Stimulated activated CD4-positive, alpha-beta T cell treated with anti-CD3 and anti-CD28 coated beads, Interleukin-2, amount 100 ng/mL, for 48 hours (primary cell): ENCODE results near the gene CACNB2.

Experiments used
- DNase-seq, 2 donors: peaks; one replicate each; pipeline ENCODE4 v3.0.0-alpha.2; 2020

Gene CACNB2

GRCh38 chr10:18233775-18234174 is 93.6 kb downstream of the CACNB2 start:
- no peak for DNase-seq

DNA sequence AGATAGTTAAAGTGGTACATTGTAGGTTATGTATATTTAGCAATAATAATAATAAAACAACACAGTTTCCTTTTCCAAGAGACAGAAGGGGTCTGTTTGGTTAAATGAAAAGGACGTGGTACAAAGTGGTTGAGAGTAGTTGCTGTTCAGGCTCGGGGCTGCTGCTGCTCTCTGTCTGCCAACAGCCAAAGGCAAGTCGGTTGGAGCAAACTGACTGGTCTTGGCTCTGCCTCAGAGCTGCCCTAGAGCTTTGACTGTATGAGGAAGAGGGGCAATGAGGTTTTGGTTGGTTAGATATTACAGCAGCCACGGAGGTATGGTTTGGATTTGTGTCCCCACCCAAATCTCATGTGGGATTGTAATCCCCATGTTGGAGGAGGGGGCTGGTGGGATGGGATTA is 95.3 kb downstream of the CACNB2 start:
- DNase-seq: no peak

DNA sequence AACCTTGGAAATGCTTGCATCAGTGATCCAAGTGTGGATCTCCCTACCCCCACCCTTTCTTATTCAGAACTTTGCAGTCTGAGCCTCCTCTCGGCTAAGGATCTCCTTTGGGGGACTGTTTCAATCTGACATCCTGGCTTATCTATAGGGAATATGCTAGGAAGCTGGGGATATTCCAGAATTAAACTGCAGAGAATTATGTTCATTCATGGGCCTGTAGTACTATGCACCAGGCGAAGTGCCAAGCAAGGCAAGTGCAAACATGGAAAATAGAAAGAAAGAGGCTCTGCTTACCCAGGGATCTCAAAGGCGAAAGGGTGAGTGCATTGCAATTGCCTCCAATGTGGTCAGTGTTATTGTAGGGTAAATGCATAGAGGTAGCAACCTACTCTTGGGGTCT is 96.5 kb downstream of the CACNB2 start:
- no peak for DNase-seq

DNA sequence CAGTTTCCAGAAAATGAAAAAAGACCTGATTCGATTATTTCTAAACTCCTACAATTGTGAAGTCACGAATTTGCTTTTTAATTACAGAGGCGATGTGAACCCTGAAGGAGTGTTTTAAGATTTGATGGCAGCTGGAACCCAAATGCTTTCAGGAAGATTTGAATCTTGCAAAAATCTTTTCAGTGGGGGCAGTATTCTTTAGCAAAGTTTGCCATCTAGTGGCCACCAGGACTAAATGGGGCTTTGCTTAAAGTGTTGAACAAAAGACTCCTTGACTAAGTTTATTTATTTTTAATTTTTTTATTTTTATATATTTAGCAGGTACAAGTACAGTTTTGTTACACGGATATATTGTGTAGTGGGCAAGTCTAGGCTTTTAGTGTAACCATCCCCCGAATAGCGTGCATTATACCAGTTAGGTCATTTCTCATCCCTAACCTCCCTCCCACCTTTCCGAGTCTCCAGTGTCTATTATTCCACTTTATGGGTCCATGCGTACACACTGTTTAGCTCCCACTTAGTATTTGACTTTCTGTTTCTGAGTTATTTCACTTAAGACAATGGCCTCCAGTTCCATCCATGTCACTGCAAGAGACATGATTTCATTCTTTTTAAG is 98.8 kb downstream of the CACNB2 start:
- DNase-seq: no peak

- DNase-seq: no peak
These were observed 100.1 kb downstream of the CACNB2 start for GRCh38 chr10:18240185-18240882.

GRCh38 chr10:18246967-18247366 is 106.7 kb downstream of the CACNB2 start:
- DNase-seq: no peak

DNA sequence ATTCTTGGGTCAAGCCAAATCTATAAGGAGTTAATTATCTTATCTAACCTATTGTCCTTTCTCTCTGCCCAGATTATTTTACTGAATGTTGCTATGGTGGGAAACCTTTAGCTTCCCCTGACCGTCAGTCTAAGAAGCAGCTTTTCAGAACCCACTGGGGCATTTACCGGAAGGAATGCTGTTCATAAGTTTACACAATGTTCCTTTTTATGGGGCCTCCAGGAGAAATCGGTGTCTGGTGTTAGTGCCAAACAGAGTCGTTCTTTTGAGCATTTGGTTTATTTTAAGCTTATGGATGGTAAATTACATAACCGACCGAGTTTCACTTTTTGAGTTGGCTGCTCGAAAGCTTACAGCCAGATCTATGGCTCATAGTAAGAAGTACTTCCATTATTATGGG is 111.9 kb downstream of the CACNB2 start:
- no peak for DNase-seq

- no peak for DNase-seq
These were observed 113.9 kb downstream of the CACNB2 start for GRCh38 chr10:18254086-18254485.

GRCh38 chr10:18254692-18255091 is 114.5 kb downstream of the CACNB2 start:
- no peak for DNase-seq

- DNase-seq: no peak
These were observed 120.2 kb downstream of the CACNB2 start for GRCh38 chr10:18260310-18260922.

GRCh38 chr10:18261063-18261610 is 120.9 kb downstream of the CACNB2 start:
- DNase-seq: no peak

DNA sequence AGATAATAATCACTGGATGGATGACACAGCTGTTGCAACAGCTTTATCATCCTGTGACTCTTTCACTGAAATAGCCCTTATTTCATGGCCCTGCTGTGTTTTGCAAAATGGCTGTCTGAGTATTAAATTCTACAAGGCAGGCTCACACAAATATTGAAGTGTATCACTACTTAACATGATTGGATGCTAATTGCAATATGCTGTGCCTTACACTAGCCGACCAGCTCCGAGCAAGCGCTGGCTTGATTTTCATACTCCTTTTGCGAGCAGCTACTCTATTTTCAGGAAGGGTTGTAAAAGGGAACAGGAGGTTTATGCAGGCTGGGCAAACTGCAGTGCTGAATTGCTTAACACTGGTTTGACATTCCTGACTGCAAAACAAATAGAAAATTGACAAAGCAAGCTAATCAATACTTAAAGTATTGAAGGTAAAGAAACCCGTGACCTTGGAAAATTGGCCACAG is 121.6 kb downstream of the CACNB2 start:
- no peak for DNase-seq

GRCh38 chr10:18264466-18265050 is 124.3 kb downstream of the CACNB2 start:
- DNase-seq: no peak

DNA sequence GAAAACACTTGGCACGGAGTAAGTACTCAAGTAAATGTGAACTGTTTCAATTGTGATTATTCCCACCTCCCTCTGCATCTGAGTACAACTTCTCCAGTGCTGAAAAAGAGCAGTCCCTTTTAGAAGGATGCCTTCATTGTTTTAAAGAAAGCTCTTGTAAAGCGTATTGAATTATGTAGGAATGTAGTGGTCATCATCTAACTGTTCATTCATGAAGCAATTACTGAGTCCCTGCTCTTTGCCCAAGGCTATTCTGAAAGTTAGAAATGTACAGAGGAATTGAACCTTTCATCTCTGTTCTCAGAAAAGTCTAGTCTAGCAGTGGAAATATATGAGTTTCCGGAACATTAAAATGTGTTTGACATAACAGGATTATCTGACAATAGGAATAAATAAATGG is 127.8 kb downstream of the CACNB2 start:
- no peak for DNase-seq

GRCh38 chr10:18271491-18271890 is 131.3 kb downstream of the CACNB2 start:
- no peak for DNase-seq

DNA sequence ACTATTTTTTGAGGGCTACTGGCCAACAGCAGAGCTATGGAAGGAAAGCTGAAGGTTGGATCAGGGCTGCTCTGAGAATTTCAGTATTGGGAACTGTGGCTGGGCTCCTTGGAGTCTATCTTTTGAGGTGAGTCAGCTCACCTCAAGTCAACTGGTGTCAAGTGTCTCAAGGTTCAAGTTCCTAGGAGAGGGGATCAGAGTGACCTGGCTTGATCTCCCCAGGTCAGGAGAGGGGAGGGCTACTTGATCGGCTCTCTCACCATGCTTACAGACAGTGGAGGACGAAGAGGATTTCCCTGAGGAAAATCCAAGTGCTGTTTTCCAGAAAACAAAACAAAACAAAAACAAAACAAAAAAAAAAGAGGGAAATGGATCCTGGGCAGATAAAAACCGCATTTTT is 132.8 kb downstream of the CACNB2 start:
- no peak for DNase-seq

DNA sequence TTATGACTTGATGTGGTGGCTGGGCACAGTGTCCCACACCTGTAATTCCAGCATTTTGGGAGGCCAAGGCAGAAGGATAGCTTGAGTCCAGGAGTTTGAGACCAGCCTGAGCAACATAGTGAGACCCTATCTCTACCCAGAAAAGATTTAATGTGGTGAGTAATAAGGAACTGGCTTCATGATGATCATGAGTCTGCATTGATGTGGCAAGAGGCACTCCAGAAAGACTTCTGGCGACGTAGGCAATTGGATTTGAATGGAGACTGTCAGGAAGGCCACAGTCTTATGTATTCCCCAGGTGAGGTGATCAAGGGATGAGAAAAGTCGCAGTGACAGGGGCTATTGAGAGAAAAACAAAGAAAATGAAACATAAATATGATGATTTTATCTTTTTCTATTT is 138.0 kb downstream of the CACNB2 start:
- no peak for DNase-seq

DNA sequence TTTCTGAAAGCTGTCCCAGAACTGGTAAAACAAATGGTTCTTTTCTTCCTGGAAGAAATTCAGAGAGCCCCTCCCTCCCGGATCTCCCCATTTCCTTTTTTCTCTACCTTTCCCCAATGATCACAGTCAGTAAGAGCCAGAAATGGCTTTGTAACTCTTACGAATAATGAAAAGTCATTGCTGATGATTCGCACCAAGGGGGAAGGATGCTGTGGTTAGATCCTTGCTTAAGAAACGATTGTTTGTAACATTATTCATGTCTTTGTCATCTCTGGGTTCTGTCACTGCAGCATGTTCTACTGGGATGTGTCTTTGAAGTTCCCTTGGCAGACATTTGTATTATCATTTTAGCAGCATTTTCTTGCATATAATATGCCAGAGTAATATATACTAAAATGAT is 138.9 kb downstream of the CACNB2 start:
- DNase-seq: no peak

- no peak for DNase-seq
These were observed 141.9 kb downstream of the CACNB2 start for GRCh38 chr10:18282094-18282493.

GRCh38 chr10:18290651-18291313 is 150.6 kb downstream of the CACNB2 start:
- no peak for DNase-seq

DNA sequence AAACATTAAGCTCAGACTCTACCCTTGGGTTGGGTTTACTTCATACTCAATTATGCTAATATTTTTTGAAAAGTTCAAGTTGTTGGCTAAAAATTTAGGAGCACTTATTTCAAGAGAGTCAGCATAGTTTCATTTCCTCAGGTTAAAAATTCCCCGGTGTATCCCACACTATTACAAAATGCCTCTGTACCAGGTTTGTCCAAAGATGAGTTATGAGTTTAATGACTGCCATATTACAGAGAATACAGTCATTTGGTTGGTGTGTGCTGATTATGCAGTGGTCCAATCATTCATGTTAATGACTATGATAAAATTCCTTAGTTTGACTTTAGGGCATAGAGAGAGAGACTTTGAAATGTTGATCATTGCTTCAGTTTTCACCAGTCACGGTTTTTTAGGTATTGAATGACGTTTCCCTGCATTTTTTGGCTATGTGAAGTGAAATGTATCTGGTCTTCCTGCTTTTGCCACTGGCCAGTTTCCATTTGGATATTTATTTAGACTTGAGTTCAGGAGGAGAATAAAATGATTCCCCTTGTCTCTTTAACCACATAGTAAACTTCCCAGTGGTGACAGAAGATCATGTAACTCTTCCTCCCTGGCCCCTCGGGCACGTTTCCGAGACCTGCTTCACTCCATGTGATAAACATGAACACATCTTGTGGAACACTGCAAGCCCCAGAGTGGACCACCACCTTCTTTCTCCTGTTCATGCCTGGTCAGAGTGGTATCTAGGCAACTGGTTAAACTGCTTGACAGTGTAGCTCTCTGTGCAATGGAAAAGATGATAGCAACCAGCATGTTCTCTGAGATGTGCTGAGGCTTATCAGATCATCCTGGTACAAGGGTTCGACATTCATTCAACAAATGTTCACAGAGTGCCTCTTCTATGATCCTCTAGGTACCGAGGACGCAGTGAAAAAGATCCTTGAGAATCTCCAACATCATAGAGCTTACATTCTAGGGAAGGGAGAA is 153.6 kb downstream of the CACNB2 start:
- no peak for DNase-seq

- no peak for DNase-seq
These were observed 154.4 kb downstream of the CACNB2 start for GRCh38 chr10:18294633-18295032.
